ENCODE measurements around the gene C14orf180.

C14orf180 gene

DNA sequence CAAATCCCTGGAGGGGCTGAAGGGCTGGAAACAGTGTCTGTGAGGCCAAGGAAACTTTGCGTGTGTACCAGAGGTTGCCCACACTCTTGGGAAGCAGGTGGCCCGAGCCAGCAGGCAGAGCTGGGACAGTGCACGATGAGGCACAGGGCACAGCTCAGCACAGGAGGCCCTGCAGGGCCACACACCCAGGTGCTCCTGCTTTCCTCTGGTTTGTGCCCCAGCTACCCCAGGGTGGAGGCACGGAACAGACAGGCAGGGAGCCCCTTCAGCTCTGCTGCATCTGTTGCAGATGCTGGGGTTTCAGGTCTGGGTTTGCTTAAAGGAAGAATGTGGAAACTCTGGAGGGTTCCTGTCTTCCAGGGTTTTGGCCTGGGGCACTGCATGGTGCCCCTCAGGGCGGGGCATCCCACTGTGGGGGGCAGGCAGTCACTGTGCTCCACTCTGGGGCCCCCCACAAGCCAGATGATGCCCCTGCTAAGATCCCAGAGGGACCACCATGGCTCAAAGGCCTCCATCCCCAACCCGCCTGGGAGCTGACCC is 16.4 kb downstream of the C14orf180 start:
- DNase-seq = no peak

DNA sequence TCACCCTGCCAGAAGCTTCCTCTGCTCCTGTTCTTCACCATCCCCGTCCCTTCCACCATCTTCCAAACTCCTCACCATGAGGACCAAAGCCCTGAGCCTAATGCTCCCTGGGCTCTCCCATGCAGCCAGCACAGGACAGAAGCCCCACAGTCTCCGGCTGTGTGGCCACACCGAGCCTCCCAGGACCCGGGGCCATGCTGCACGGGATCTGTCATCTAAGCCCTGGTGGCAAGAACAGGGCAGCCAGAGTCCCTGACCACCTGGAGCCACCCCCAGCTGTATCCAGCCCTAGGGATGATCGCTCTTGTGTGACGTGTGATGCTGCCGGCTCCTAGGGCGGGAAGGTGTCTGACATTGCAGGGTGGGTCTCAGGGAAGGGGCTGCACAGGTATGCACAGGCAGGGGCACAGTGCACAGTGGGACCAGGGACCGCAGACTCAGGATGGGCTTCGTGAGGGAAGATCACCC is 16.9 kb downstream of the C14orf180 start:
- no peak for DNase-seq

DNA sequence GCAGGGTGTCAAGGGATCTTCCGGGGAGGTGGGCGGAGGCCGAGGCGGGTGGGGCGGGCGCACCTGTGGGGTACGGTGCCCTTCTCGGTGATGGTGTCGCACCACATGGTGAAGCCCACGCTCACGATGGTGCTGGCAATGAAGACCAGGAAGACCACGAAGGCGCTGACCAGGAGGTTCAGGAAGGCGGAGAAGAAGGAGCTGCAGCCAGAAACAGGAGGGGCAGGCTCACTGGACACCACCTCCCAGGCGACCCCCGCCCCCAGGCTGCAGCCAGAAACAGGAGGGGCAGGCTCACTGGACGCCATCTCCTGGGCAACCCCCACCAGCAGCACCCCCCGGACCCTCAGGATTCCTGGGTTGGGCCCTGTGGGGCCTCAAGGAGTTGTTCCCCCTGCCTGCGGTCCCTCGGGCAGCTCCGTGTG is 17.4 kb downstream of the C14orf180 start:
- no peak for DNase-seq

DNA sequence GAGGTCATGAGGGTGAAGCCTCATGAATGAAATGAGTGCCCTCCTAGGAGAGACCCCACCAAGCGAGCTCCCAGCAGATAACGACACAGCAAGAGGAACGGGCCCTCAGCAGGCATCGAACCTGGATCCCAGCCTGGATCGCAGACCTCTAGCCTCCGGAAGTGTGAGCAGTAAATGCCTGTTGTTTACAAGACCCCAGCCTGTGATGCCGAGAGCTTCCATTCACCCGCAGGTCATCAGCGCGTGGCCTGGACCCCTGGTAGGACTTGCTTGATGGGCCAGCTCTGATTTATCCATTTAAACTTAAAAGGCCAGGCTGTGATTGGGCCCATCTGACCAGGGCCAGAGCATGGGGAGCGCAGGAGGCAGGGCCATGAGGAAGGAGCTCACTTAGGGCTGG is 18.0 kb downstream of the C14orf180 start:
- no peak for DNase-seq

DNA sequence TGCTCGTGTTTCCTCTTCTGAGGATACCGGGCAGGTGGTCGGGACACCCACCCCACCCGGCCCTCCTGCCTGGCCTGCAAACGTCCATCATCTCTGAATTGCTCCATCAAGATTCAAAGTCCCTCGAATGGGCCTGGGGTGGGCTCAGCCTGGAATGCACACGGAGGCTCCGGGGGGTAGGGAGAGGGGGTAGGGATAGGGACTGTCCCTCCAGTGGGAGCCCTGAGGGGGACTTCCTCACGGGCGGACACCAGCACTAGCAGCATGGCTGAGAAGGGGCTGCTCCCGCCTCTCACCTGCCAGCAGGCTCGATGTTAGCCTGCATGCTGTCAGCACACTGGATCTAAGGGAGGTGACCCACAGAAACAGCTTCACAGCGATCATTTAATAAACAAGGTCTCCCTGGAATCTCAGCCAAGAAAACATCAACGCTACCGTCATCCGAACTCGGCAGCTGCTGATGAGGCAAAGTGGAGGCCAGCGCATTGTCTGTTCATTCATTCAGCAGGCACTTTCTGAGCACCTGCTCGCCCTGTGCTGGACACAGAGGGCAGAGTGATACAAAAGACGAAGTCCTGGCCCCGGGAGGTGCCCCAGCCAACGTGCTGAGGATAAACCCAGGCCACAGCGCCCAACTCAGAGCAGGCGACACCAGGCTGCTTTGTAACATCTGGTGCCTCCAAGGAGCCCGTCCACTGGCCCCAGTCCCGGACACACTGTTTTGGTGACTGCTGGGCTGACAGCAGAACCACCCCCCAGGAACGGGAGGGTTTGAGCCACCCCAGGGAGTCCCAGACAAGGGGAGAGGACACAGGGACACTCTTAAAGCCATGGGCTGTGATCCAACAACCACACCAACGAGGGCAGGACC is 18.7 kb downstream of the C14orf180 start:
- DNase-seq = no peak

DNA sequence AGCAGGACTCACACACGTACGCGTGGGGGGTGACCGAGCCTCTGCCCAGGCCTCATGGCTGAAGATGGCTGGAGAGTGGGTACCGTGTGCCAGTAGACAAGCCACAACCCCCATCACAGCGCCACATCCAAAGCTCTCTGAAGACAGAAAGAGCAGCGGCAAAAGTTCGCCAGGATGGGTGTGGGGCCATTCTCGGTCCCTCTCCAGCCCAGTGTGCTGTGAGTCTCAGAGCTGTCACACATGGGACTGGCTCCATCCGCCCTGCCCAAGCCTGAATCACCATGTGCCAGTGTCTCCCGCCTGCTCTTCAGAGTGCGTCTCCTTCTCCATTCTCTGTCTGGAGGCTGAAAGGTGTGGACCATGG is 19.3 kb downstream of the C14orf180 start:
- DNase-seq = no peak

DNA sequence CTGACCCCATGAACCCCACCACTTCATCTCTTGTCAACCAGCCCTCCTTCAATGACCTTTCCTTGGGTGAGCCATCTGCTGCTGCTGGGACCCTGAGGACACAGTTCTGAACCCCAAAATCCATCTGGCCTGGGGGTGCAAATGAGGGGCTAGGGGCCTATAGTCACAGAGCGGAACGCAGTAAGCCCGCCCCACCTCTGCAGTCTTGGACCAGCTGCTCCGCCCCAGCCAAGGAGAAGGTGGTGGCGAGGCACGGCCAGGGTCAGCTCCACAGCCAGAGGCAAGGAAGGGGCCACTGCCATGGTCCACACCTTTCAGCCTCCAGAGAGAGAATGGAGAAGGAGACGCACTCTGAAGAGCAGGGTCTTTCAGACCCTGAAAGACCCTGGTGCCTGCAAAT is 19.9 kb downstream of the C14orf180 start:
- no peak for DNase-seq

DNA sequence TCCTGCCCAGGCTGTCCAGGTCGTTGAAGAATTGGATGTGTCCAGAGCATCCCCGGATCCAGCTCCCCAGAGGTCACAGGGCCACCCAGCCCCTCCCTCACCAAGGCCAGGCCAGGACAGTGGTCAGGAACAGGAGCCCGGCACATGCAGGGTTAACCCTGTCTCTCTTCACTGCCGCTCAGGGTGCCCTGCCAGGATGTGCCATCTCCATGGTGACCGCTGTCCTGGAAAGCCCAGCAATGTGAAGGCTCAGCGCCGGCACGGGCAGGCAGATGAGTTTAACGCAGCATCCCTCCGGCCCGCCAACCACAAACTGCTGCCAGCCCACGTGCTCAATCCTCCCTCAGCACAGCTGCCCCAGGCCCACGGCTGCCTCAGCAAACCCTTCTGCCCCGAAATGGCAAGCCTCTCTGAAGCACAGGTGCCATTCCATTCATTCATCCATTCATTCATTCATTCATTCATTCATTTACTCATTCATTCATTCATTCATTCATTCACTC is 20.6 kb downstream of the C14orf180 start:
- DNase-seq = no peak

DNA sequence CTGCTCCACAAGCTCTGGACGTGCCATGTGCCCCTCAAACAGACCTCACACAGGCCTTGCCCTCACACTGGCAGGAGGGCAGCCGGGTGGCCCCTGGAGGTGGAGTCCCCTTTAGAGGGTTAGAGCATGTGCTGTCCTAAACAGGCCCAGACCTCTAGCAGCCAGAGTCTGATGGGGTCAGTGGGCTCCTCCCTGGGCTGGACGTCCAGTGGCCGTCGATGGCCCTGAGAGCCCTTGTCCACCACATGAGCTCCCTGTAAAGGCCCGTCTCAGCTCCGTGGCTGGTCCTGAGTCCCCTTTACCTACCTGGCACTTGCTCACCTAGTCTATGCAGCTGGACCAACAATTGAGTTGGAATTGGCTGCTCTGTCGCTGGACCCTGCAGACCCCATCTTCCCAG is 21.2 kb downstream of the C14orf180 start:
- DNase-seq = no peak

DNA sequence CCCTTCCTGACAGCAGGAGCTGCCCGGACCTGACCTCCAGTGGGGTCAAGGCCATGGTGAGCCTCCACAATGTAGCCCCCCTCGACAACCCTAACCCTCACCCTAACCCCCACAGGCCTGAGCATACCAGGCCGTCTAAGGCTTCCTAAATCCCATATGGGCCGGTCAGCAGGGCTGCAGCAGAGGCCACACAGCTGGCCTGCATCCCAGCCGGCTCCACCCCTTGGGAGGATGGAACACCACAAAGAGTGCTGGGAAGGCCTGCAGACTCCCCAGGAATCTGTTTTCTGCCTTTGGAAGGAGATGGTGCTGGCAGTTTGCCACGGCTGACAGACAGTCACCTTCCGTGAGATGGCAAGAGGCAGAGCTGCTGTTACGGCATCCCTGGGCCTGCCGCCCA is 22.2 kb downstream of the C14orf180 start:
- no peak for DNase-seq

DNA sequence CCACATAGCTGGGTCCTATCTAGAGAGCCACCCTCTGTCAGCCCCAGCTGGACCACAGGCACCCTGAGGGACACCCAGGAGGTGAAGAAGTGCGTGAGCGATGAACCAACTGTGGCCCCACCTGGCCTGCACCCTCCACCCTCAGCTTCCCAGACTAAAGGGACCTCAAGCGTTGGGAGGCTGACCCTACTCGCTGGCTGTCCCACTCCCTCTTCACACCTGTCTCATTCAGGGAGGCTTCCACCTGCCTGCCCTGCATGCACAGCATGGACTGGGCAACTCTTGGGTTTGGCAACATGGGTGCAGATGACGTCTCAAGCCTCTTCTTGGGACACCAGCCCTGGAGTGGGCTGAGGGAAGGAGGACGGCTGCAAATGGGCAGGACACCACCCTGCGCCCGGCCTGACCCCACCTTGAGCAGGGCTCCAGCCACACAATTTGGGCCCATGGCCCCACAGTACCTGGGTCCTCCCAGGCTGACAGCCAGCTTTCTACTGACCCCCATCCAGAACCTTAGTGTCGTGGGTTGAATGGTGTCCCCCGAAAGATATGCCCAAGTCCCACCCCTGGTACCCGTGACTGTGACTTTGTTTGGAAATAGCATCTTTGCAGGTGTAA is 22.9 kb downstream of the C14orf180 start:
- DNase-seq = no peak

DNA sequence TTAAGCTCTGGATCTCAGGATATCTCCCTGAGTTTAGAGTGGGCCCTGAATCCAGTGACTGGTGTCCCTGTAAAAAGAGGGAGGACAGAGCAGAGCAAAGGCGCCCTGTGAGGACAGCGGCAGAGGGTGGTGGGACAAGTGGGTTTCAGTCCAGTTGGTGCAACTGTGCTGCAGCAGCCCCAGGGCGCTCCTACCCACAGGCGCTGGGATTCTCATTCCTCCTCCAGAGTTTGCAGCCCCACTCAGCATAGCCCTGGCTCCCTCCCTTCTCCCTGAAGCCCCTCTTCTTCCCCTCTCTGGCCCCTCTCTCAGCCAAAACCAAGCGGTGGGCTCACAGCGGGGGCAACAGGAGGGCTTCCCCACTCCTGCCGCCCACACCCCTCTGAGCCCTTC is 23.4 kb downstream of the C14orf180 start:
- no peak for DNase-seq

DNA sequence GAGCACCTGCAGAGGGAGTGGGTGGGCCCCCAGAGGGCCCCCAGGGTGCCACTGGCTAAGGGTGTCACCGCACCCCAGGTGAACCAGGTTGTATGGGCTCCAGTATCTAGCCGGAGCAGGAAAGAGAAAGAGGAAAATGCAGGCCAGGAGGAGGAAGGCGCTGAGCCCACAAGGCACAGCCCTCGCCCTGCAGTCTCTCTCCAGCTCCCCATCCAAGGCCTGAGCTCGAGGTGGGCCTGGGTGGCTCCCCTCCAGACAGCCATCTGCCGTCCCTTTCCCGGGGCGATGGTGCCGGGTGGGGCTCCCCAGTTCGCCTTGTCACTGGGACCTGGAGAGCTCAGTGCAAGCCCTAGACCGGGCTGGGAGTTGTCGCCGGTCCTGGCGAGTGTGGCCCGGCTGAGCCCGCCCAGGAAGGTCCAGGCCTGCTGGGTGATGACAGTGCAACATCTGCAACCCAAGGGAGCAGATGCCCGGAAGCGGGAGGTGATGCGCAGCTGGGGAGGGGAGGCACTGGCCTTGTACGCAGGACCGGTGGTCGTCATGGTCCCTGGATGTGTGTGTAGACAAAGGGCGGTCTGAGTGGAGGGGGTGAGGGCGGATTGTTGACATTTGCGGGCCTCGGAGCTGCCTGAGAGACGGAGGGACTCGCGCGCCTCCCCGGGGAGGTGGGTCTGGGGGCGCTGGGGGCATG is 24.3 kb downstream of the C14orf180 start:
- no peak for DNase-seq

DNA sequence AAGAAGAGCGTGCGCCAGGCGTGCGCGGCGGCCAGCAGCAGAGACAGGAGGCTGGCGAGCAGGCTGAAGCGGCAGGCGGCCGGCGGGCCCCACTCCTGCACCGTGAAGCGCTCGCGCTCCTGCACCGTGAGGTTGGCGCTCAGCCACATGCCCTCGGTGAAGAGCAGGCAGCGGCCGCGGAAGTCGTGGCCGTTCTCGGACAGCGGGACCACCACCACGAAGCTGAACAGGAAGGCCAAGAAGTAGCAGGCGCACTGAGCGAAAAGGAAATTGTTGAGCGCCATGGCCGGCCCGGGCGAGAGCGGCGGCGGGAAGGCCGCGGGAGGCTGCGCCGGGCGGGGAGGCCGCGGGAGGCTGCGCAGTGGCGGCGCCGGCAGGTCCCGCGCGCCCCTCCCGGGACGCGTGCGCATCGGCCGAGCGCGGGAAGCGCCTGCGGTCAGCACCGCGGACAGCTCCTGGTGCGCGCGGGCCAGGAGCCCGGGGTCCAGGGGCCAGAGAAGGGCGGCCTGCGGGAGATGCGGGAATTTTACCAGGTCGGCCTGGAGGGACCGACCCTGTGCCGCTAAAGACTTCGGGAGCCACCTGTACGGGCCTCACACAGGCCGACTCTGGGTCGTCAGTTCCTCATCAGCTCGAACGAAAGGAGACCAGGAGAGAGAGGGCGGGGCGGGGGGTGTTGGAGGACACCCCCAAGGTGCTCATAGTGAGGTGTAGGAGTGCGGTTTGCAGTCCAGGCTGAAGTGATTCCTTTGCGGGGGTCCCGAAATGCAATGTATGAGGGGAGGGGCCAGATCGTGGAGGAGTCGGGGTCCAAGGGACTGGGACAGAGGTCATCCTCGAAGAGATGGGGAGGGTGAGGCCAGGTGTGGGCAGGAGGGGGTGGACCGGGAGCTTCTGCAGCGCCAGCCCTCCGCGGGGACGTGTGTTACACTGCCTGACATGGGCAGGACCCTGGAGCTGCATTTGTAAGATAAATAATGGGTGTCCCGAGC is 25.2 kb downstream of the C14orf180 start, which contains the start of gene TMEM179:
Gene TMEM179, minus strand, starts transcription at position 315 of the 992 bp plus-strand sequence. Its CDS starts 31 bp downstream, at position 284.
- DNase-seq = no peak

DNA sequence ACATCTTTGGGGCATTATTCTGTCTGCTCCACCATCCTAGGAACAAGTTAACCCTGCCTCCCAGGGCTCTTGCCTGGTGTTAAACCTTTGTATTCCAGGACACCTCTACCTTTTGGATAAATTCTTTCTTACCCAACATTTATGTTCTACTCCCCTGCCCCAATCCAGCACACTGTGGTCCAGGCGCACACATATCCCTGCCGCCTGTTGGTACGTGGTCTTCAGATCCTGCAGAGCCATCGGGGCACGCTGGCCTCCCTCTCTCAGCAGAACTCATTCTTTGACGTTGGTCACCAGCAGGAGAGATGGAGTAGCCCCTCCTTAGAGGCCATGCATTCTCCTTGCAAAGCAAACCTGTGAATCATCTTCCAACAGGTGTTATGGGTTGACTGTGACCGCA is 30.1 kb downstream of the C14orf180 start:
- DNase-seq = no peak

DNA sequence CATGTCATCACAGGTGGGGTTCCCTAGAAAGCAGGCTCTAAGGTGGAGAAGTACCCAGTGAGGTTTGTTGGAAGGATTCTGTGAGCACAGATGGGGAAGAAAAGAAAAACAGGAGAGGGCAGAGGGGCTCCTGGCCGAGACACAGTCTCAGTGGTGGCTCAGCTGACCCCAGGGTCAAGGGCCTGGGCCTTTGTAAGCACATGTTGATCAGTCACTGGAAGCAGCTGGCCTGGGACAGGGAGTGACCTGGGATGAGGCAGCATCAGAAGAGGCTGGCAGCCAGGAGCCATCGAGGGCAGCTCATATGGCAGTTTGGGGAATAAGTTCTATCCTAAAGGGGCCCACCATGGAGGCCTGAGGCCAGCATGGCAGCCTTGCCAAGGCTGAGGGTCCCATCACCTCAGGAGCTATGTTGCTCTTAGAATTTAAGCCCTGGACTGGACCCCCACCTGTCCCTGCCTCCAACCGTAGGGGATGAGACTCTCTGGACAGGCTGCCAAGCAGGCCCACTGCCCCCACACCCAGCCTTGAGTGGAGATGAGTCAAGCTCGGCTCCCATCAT is 31.3 kb downstream of the C14orf180 start:
- DNase-seq = no peak

DNA sequence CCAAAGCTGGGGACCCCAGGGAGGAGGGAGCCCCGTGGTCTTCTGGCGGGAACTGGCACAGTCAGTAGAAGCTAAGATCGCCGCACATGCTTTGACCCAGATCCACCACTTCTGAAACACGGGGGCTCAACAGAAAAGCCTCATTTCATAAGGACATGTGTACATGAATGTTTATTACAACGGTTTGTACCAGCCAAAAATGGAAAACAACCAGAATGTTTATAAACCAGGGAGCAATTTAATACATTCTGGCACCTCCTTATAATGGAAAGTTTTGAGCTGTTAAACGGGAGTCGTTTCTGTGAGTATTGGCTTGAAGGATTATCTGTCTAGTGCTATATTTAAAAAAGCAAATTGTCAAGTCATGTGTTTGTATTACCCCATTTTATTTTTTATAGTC is 32.3 kb downstream of the C14orf180 start:
- no peak for DNase-seq

DNA sequence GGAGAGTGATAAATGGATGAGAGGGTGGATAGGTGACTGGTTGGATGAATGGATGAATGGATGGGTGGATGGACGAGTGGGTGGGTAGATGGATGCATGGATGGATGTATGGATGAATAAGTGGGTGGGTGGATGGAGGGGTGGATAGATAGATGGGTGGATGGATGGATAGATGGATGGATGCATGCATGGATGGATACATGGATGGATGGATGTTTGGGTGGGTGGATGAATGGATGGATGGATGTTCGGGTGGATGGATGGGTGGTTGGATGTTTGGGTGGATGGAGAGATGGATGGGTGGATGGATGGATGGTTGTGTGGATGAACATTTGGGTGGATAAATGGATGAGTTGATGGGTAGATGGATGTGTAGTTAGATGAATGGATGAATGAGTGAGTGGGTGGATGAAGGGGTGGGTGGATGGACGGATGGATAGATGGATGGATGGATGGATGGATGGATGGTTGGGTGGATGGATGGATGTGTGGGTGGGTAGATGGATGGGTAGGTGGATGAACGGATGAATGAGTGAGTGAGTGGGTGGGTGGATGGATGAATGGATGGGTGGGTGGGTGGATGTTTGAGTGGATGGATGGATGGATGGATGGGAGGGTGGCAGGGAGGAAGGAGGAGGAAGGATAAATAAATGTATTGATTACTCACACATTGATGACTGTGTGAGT is 34.7 kb downstream of the C14orf180 start:
- DNase-seq = no peak

DNA sequence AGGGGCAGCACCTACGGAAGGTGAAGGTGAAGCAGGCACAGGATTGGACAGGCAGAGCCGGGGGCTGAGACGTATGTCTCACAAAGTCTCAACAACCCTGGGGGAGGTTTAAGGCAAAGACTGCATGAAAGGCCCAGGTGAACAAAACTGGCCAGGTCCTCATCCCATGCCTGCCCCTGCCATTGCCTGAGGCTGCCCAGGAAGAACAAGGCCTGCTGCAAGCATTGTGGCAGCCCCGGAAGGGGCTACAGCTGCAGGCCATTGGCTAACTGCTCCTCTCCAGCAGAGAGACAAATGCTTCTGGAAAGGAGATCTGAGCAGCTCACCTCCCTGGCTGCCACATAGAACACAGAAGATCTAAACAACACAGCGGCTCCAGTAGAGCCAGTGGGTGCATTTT is 45.4 kb downstream of the C14orf180 start:
- no peak for DNase-seq

DNA sequence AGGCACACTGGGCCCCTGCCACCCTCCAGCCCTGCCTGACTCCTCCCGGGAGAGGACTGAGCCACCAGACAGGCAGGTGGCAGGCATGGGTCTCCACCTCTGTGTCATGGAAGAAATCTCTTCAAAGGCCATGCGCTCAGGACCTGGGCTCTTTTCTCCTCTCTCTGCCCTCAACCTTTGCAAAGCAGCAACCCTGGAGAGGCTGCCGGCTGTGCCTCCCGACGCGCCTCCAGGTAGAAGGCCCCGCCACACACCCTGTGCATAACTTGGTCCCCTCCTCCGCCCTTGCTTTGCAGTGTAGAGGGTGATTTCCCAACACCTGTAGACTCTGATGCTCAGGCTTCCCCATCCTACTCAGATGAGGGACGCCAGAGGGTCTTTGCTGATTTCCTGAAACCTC is 53.2 kb downstream of the C14orf180 start:
- DNase-seq = no peak

Measured in stimulated activated CD4-positive, alpha-beta T cell treated with anti-CD3 and anti-CD28 coated beads, Interleukin-12 subunit alpha, Interleukin-12 subunit beta, amount 100 ng/mL, for 4 hours (primary cell).